Smooth muscle cell (in vitro differentiated cells): ENCODE results near the gene CSF3R. TPM values are rescaled to one million over a fixed set of nuclear protein-coding genes. Genes with fewer than 3 reads are reported as not detected.
"Not testable (repeated sequence)": the region's sequence is repeated elsewhere in the genome, so short reads cannot be mapped to it uniquely, and the experiment has no call there.

ENCODE experiments used
- DNase-seq: peaks from one replicate; lab custom pipeline; 2025; ENCODE audit not compliant: unreplicated experiment; lab: John Stamatoyannopoulos, UW
- H2AFZ ChIP-seq: fragments of 200-600 bp; sonication (generic); 2 replicates; pipeline ENCODE4 v1.6.0; 2016; ENCODE audit warnings: antibody characterized with exemption, low read depth, mild to moderate bottlenecking
- H3F3A ChIP-seq: fragments of 200-600 bp; sonication (generic); 2 replicates; pipeline ENCODE4 v1.6.0; 2017; ENCODE audit warnings: antibody characterized with exemption, low read depth
- H3K27ac ChIP-seq: fragments of 200-600 bp; sonication (generic); 2 replicates; pipeline ENCODE4 v1.5.1; 2016; ENCODE audit warnings: low read depth, mild to moderate bottlenecking
- H3K27me3 ChIP-seq: fragments of 200-600 bp; sonication (generic); 2 replicates; pipeline ENCODE4 v1.6.1; 2016; ENCODE audit warnings: low read depth, mild to moderate bottlenecking
- H3K36me3 ChIP-seq: fragments of 200-600 bp; sonication (generic); 2 replicates; pipeline ENCODE4 v1.5.1; 2016; ENCODE audit warnings: low read depth
- H3K4me1 ChIP-seq: fragments of 200-600 bp; sonication (generic); 2 replicates; pipeline ENCODE4 v1.5.1; 2016; ENCODE audit warnings: low read depth
- H3K4me2 ChIP-seq: fragments of 200-600 bp; sonication (generic); 2 replicates; pipeline ENCODE4 v1.6.0; 2016; ENCODE audit warnings: mild to moderate bottlenecking
- H3K4me3 ChIP-seq: fragments of 200-600 bp; sonication (generic); 2 replicates; pipeline ENCODE4 v1.5.1; 2016; ENCODE audit warnings: mild to moderate bottlenecking
- H3K79me2 ChIP-seq: fragments of 200-600 bp; sonication (generic); 2 replicates; pipeline ENCODE4 v1.6.0; 2016; ENCODE audit warnings: low read depth, mild to moderate bottlenecking
- H3K9ac ChIP-seq: fragments of 200-600 bp; sonication (generic); 2 replicates; pipeline ENCODE4 v1.6.0; 2016; ENCODE audit warnings: low read depth
- H3K9me3 ChIP-seq: fragments of 200-600 bp; sonication (generic); replicated peaks from 2 replicates; pipeline ENCODE4 v1.5.1; 2016; ENCODE audit warnings: low read depth
- H4K20me1 ChIP-seq: fragments of 200-600 bp; sonication (generic); 2 replicates; pipeline ENCODE4 v1.6.0; 2016; ENCODE audit warnings: low read depth
- CTCF ChIP-seq: fragments of 200-600 bp; sonication (generic); IDR thresholded peaks from 2 replicates; pipeline ENCODE4 v1.5.1; 2017; ENCODE audit warnings: borderline replicate concordance, mild to moderate bottlenecking, antibody characterized with exemption; ENCODE audit not compliant: insufficient read depth, poor library complexity, severe bottlenecking
- WGBS: methylation state at CpG from one replicate; pipeline ENCODE4 v1.1.7; 2016; ENCODE audit warnings: low lambda C conversion rate; 5-methylcytosine and 5-hydroxymethylcytosine counted together
- polyA plus RNA-seq: library from polyadenylated mRNA; unstranded; fragments of >200 nt; fragmentation: Nextera tagmentation; extraction: Ambion mirVana; gene quantifications from 2 replicates; pipeline ENCODE4 v1.2.1, GENCODE V29; 2016
- total RNA-seq: library from RNA; depleted of rRNA; stranded (reverse); fragments of >200 nt; gene quantifications from 2 replicates; pipeline ENCODE4 v1.2.3, GENCODE V29; 2014

The CSF3R gene
- total and polyA plus RNA-seq, 2 experiments from 2014 or later: 0.46 to 6.7 TPM

- H3K79me2 ChIP-seq: no peaks in the 10 kb centered on the region
- DNase-seq: no peak
- no peak overlapping the region for H3K4me3 ChIP-seq
- WGBS: 100% methylated on average over 2 of the region's 2 CpGs
- no peaks in the 10 kb centered on the region for H3K9me3 ChIP-seq
- no peak overlapping the region for H3K9ac ChIP-seq
- H3F3A ChIP-seq: no peaks in the 10 kb centered on the region
- no peaks in the 10 kb centered on the region for H3K27me3 ChIP-seq
- no peaks in the 10 kb centered on the region for H3K36me3 ChIP-seq
- no peak overlapping the region for H3K27ac ChIP-seq
- peaks cover 11% of the 10 kb centered on the region for H3K4me1 ChIP-seq
- H2AFZ ChIP-seq: no peak overlapping the region
- no peaks in the 10 kb centered on the region for H4K20me1 ChIP-seq
- TF ChIP-seq CTCF: no peak
- H3K4me2 ChIP-seq: no peak overlapping the region
These were observed 2.6 kb downstream of the CSF3R start for GRCh38 chr1:36480161-36480560.

GRCh38 chr1:36479505-36480051 is 3.1 kb downstream of the CSF3R start:
- Histone ChIP-seq H3K27me3 (no peaks in the 10 kb centered on the region), H3K4me3 (no peak overlapping the region), H3K9ac (no peak overlapping the region), H3K4me2 (no peak overlapping the region), H3K4me1 (peaks cover 11% of the 10 kb centered on the region), H3F3A (no peaks in the 10 kb centered on the region), H3K79me2 (no peaks in the 10 kb centered on the region), H4K20me1 (no peaks in the 10 kb centered on the region), H3K27ac (no peak overlapping the region), H3K9me3 (no peaks in the 10 kb centered on the region), H3K36me3 (no peaks in the 10 kb centered on the region), H2AFZ (no peak overlapping the region)
- TF ChIP-seq CTCF: no peak
- WGBS: 96% methylated on average over 2 of the region's 2 CpGs
- no peak for DNase-seq

- not testable (repeated sequence) for H3K4me2 ChIP-seq, DNase-seq, H3K79me2 ChIP-seq, H3K36me3 ChIP-seq, H3K9ac ChIP-seq, H2AFZ ChIP-seq, H3K4me1 ChIP-seq, H3K9me3 ChIP-seq, H3K27ac ChIP-seq, H3K4me3 ChIP-seq, H4K20me1 ChIP-seq, H3K27me3 ChIP-seq, H3F3A ChIP-seq
- WGBS: 86% methylated on average over 13 of the region's 13 CpGs
These were observed 5.1 kb downstream of the CSF3R start for GRCh38 chr1:36477615-36478014.

GRCh38 chr1:36476945-36477344 is 5.8 kb downstream of the CSF3R start:
- 89% methylated on average over 5 of the region's 5 CpGs for WGBS
- TF ChIP-seq CTCF: no peak
- DNase-seq: no peak
- H3K27ac ChIP-seq: no peak overlapping the region
- no peaks in the 10 kb centered on the region for H3K79me2 ChIP-seq
- no peaks in the 10 kb centered on the region for H3F3A ChIP-seq
- no peak overlapping the region for H3K4me3 ChIP-seq
- no peaks in the 10 kb centered on the region for H4K20me1 ChIP-seq
- no peak overlapping the region for H2AFZ ChIP-seq
- H3K27me3 ChIP-seq: no peaks in the 10 kb centered on the region
- no peaks in the 10 kb centered on the region for H3K9me3 ChIP-seq
- H3K4me2 ChIP-seq: no peak overlapping the region
- H3K9ac ChIP-seq: no peak overlapping the region
- H3K4me1 ChIP-seq: peaks cover 3% of the 10 kb centered on the region
- H3K36me3 ChIP-seq: no peaks in the 10 kb centered on the region
